GM23338 (cell line): Measurements from ENCODE around the gene TFB2M.

Experiments used
- CTCF ChIP-seq, 2 experiments: fragments of 200-600 bp in 1 of 2; sonication (generic) in 1 of 2; conservative IDR thresholded peaks; 2 replicates each; pipeline versions ENCODE4 v1.5.1 to v1.6.1; 2016 to 2017; ENCODE audit warnings: antibody characterized with exemption in 2 of 2, low read depth in 2 of 2, mild to moderate bottlenecking in 2 of 2, moderate library complexity in 1 of 2
- TF ChIP-seq, protein P1 (sequence below): fragments of 250-450 bp; sonication (Bioruptor Pico); IDR thresholded peaks from 2 replicates; pipeline ENCODE4 v1.5.0; 2020; ENCODE audit warnings: mild to moderate bottlenecking, moderate library complexity

- TF ChIP-seq, protein P1, sequence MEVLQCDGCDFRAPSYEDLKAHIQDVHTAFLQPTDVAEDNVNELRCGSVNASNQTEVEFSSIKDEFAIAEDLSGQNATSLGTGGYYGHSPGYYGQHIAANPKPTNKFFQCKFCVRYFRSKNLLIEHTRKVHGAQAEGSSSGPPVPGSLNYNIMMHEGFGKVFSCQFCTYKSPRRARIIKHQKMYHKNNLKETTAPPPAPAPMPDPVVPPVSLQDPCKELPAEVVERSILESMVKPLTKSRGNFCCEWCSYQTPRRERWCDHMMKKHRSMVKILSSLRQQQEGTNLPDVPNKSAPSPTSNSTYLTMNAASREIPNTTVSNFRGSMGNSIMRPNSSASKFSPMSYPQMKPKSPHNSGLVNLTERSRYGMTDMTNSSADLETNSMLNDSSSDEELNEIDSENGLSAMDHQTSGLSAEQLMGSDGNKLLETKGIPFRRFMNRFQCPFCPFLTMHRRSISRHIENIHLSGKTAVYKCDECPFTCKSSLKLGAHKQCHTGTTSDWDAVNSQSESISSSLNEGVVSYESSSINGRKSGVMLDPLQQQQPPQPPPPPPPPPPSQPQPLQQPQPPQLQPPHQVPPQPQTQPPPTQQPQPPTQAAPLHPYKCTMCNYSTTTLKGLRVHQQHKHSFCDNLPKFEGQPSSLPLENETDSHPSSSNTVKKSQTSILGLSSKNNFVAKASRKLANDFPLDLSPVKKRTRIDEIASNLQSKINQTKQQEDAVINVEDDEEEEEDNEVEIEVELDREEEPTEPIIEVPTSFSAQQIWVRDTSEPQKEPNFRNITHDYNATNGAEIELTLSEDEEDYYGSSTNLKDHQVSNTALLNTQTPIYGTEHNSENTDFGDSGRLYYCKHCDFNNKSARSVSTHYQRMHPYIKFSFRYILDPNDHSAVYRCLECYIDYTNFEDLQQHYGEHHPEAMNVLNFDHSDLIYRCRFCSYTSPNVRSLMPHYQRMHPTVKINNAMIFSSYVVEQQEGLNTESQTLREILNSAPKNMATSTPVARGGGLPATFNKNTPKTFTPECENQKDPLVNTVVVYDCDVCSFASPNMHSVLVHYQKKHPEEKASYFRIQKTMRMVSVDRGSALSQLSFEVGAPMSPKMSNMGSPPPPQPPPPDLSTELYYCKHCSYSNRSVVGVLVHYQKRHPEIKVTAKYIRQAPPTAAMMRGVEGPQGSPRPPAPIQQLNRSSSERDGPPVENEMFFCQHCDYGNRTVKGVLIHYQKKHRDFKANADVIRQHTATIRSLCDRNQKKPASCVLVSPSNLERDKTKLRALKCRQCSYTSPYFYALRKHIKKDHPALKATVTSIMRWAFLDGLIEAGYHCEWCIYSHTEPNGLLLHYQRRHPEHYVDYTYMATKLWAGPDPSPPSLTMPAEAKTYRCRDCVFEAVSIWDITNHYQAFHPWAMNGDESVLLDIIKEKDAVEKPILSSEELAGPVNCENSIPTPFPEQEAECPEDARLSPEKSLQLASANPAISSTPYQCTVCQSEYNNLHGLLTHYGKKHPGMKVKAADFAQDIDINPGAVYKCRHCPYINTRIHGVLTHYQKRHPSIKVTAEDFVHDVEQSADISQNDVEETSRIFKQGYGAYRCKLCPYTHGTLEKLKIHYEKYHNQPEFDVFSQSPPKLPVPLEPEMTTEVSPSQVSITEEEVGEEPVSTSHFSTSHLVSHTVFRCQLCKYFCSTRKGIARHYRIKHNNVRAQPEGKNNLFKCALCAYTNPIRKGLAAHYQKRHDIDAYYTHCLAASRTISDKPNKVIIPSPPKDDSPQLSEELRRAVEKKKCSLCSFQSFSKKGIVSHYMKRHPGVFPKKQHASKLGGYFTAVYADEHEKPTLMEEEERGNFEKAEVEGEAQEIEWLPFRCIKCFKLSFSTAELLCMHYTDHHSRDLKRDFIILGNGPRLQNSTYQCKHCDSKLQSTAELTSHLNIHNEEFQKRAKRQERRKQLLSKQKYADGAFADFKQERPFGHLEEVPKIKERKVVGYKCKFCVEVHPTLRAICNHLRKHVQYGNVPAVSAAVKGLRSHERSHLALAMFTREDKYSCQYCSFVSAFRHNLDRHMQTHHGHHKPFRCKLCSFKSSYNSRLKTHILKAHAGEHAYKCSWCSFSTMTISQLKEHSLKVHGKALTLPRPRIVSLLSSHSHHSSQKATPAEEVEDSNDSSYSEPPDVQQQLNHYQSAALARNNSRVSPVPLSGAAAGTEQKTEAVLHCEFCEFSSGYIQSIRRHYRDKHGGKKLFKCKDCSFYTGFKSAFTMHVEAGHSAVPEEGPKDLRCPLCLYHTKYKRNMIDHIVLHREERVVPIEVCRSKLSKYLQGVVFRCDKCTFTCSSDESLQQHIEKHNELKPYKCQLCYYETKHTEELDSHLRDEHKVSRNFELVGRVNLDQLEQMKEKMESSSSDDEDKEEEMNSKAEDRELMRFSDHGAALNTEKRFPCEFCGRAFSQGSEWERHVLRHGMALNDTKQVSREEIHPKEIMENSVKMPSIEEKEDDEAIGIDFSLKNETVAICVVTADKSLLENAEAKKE (CRISPR knock-in tag), result no peak
- TF ChIP-seq CTCF (conservative IDR thresholded peaks at IDR 0.05; ENCODE audit: low read depth in 2 of 2), result no peak
These were observed 55.7 kb downstream of the TFB2M start for GRCh38 chr1:246510147-246511030.
